Activated naive CD8-positive, alpha-beta T cell (primary cell): ENCODE measurements around the gene PGM2.
"Not testable (repeated sequence)": the region's sequence is repeated elsewhere in the genome, so short reads cannot be mapped to it uniquely, and the experiment has no call there.

Source experiments
- H3K27ac Mint-ChIP-seq: one replicate; pipeline ENCODE4 v1.8.0; 2021; ENCODE audit warnings: mixed read lengths
- H3K27me3 Mint-ChIP-seq: one replicate; pipeline ENCODE4 v1.8.0; 2021; ENCODE audit warnings: mixed read lengths
- H3K36me3 Mint-ChIP-seq: one replicate; pipeline ENCODE4 v1.8.0; 2021; ENCODE audit warnings: mixed read lengths
- H3K4me1 Mint-ChIP-seq: one replicate; pipeline ENCODE4 v1.8.0; 2021; ENCODE audit warnings: low read depth, mixed read lengths
- H3K4me3 Mint-ChIP-seq: one replicate; pipeline ENCODE4 v1.8.0; 2021; ENCODE audit warnings: mild to moderate bottlenecking, mixed read lengths
- H3K9me3 Mint-ChIP-seq: one replicate; pipeline ENCODE4 v1.8.0; 2021; ENCODE audit warnings: low read depth, mixed read lengths

PGM2 gene

GRCh38 chr4:37802068-37802666 lies 24.3 kb upstream of the PGM2 start:
- no peaks in the 10 kb centered on the region for H3K9me3 Mint-ChIP-seq
- no peaks in the 10 kb centered on the region for H3K27me3 Mint-ChIP-seq
- H3K4me1 Mint-ChIP-seq, result no peaks in the 10 kb centered on the region
- no peak overlapping the region for H3K4me3 Mint-ChIP-seq
- H3K27ac Mint-ChIP-seq, result no peak overlapping the region
- H3K36me3 Mint-ChIP-seq, result no peaks in the 10 kb centered on the region

- Mint-ChIP-seq H3K4me1 (no peaks in the 10 kb centered on the region), H3K4me3 (no peak overlapping the region), H3K27ac (no peak overlapping the region), H3K36me3 (no peaks in the 10 kb centered on the region), H3K9me3 (no peaks in the 10 kb centered on the region), H3K27me3 (no peaks in the 10 kb centered on the region)
Observed at GRCh38 chr4:37803348-37803973, 23.0 kb upstream of the PGM2 start.

- Mint-ChIP-seq H3K36me3 (no peaks in the 10 kb centered on the region), H3K4me3 (no peak overlapping the region), H3K9me3 (no peaks in the 10 kb centered on the region), H3K27me3 (no peaks in the 10 kb centered on the region), H3K27ac (no peak overlapping the region), H3K4me1 (no peaks in the 10 kb centered on the region)
Observed at GRCh38 chr4:37805091-37805490, 21.4 kb upstream of the PGM2 start.

GRCh38 chr4:37812713-37813112 lies 13.8 kb upstream of the PGM2 start:
- Mint-ChIP-seq H3K4me3 (no peak overlapping the region), H3K27me3 (no peaks in the 10 kb centered on the region), H3K9me3 (no peaks in the 10 kb centered on the region), H3K4me1 (peaks cover 21% of the 10 kb centered on the region), H3K36me3 (no peaks in the 10 kb centered on the region), H3K27ac (no peak overlapping the region)

GRCh38 chr4:37815591-37815990 lies 10.9 kb upstream of the PGM2 start:
- Mint-ChIP-seq H3K4me3 (peak overlapping the region; percentile 64), H3K27ac (peak overlapping the region; percentile 89), H3K4me1 (peaks cover 21% of the 10 kb centered on the region)

GRCh38 chr4:37816006-37816405 lies 10.5 kb upstream of the PGM2 start:
- Mint-ChIP-seq H3K27ac (peak overlapping the region; percentile 89), H3K36me3 (no peaks in the 10 kb centered on the region), H3K27me3 (no peaks in the 10 kb centered on the region), H3K9me3 (no peaks in the 10 kb centered on the region), H3K4me3 (peak overlapping the region; percentile 64), H3K4me1 (peaks cover 21% of the 10 kb centered on the region)

More at GRCh38 chr4:37815591-37815990, 10.9 kb upstream of the PGM2 start:
- Mint-ChIP-seq H3K9me3 (no peaks in the 10 kb centered on the region), H3K36me3 (no peaks in the 10 kb centered on the region), H3K27me3 (no peaks in the 10 kb centered on the region)

GRCh38 chr4:37816719-37817118 lies 9.8 kb upstream of the PGM2 start:
- Mint-ChIP-seq H3K4me3 (no peak overlapping the region), H3K27ac (peak overlapping the region; percentile 89), H3K27me3 (no peaks in the 10 kb centered on the region), H3K36me3 (no peaks in the 10 kb centered on the region), H3K9me3 (no peaks in the 10 kb centered on the region), H3K4me1 (peaks cover 23% of the 10 kb centered on the region)

GRCh38 chr4:37818752-37819151 lies 7.7 kb upstream of the PGM2 start:
- Mint-ChIP-seq H3K36me3 (no peaks in the 10 kb centered on the region), H3K27ac (no peak overlapping the region), H3K9me3 (no peaks in the 10 kb centered on the region), H3K4me1 (peaks cover 28% of the 10 kb centered on the region), H3K4me3 (no peak overlapping the region), H3K27me3 (no peaks in the 10 kb centered on the region)

- peaks cover 27% of the 10 kb centered on the region for H3K4me1 Mint-ChIP-seq
- H3K4me3 Mint-ChIP-seq, H3K36me3 Mint-ChIP-seq, H3K27ac Mint-ChIP-seq, H3K9me3 Mint-ChIP-seq, H3K27me3 Mint-ChIP-seq: not testable (repeated sequence)
Observed at GRCh38 chr4:37820458-37820857, 6.0 kb upstream of the PGM2 start.

- no peaks in the 10 kb centered on the region for H3K27me3 Mint-ChIP-seq
- H3K9me3 Mint-ChIP-seq, result no peaks in the 10 kb centered on the region
- H3K4me3 Mint-ChIP-seq, result no peak overlapping the region
- H3K27ac Mint-ChIP-seq, result no peak overlapping the region
- H3K4me1 Mint-ChIP-seq, result peaks cover 14% of the 10 kb centered on the region
- no peaks in the 10 kb centered on the region for H3K36me3 Mint-ChIP-seq
Observed at GRCh38 chr4:37821953-37822605, 4.4 kb upstream of the PGM2 start.

GRCh38 chr4:37825501-37825900 lies 985 bp upstream of the PGM2 start:
- H3K36me3 Mint-ChIP-seq, result not testable (repeated sequence)

GRCh38 chr4:37825968-37826294 lies 555 bp upstream of the PGM2 start:
- Mint-ChIP-seq H3K27ac (peak overlapping the region; percentile 95), H3K9me3 (no peaks in the 10 kb centered on the region), H3K4me1 (peaks cover 38% of the 10 kb centered on the region), H3K4me3 (peak overlapping the region; percentile 99), H3K36me3 (peaks cover 11% of the 10 kb centered on the region), H3K27me3 (no peaks in the 10 kb centered on the region)

More at GRCh38 chr4:37825501-37825900, 985 bp upstream of the PGM2 start:
- H3K4me3 Mint-ChIP-seq, result peak overlapping the region; percentile 99
- H3K27me3 Mint-ChIP-seq, H3K9me3 Mint-ChIP-seq: not testable (repeated sequence)
- peaks cover 38% of the 10 kb centered on the region for H3K4me1 Mint-ChIP-seq
- H3K27ac Mint-ChIP-seq, result peak overlapping the region; percentile 95

- H3K27ac Mint-ChIP-seq, result peak overlapping the region; percentile 95
- peaks cover 17% of the 10 kb centered on the region for H3K36me3 Mint-ChIP-seq
- H3K4me1 Mint-ChIP-seq, result peaks cover 37% of the 10 kb centered on the region
- H3K9me3 Mint-ChIP-seq, result no peaks in the 10 kb centered on the region
- H3K4me3 Mint-ChIP-seq, result peak overlapping the region; percentile 99
- H3K27me3 Mint-ChIP-seq, result no peaks in the 10 kb centered on the region
Observed at GRCh38 chr4:37827030-37827685, 672 bp downstream of the PGM2 start.

- peak overlapping the region; percentile 99 for H3K4me3 Mint-ChIP-seq
- no peaks in the 10 kb centered on the region for H3K9me3 Mint-ChIP-seq
- H3K4me1 Mint-ChIP-seq, result peaks cover 35% of the 10 kb centered on the region
- no peaks in the 10 kb centered on the region for H3K27me3 Mint-ChIP-seq
- H3K27ac Mint-ChIP-seq, result peak overlapping the region; percentile 58
- peaks cover 17% of the 10 kb centered on the region for H3K36me3 Mint-ChIP-seq
Observed at GRCh38 chr4:37827802-37828321, 1.4 kb downstream of the PGM2 start.

GRCh38 chr4:37828843-37829242 lies 2.4 kb downstream of the PGM2 start:
- H3K4me3 Mint-ChIP-seq, result peak overlapping the region; percentile 67
- no peak overlapping the region for H3K27ac Mint-ChIP-seq
- no peaks in the 10 kb centered on the region for H3K27me3 Mint-ChIP-seq
- peaks cover 35% of the 10 kb centered on the region for H3K4me1 Mint-ChIP-seq
- peaks cover 17% of the 10 kb centered on the region for H3K36me3 Mint-ChIP-seq
- H3K9me3 Mint-ChIP-seq, result no peaks in the 10 kb centered on the region
